Kidney (tissue), 22 donors: ENCODE results near the gene TIPIN. TPM values are rescaled to one million over a fixed set of nuclear protein-coding genes. Genes with fewer than 3 reads are reported as not detected.
A peak's percentile ranks its signal among the peaks of the same experiment; 100 is the strongest.

Source experiments
- DNase-seq, 5 donors: peaks; one replicate each; pipeline ENCODE4 v3.0.0-alpha.2; 2013 to 2020
- FAIRE-seq: peaks from 2 replicates; lab custom pipeline; 2012; peaks lifted over from hg19 to GRCh38; lab: Jason Lieb, UNC
- H3K27ac ChIP-seq, 2 donors: one replicate each; pipeline ENCODE4 v1.7.0; 2013; ENCODE audit warnings: low read depth in 2 of 2, low read length in 2 of 2, inconsistent platforms in 1 of 2
- H3K27me3 ChIP-seq: one replicate; pipeline ENCODE4 v1.7.1; 2013; ENCODE audit warnings: low read length, inconsistent platforms; ENCODE audit not compliant: control insufficient read depth, insufficient read depth
- H3K36me3 ChIP-seq, 3 donors: one replicate each; pipeline versions ENCODE4 v1.7.0 to v1.7.1; 2013; ENCODE audit warnings: low read length in 3 of 3, control low read depth in 1 of 3, inconsistent platforms in 1 of 3; ENCODE audit not compliant: insufficient read depth in 3 of 3, control insufficient read depth in 2 of 3
- H3K4me1 ChIP-seq, 3 donors: one replicate each; pipeline versions ENCODE4 v1.7.0 to v1.7.1; 2013; ENCODE audit warnings: low read length in 3 of 3, inconsistent platforms in 1 of 3, low read depth in 1 of 3; ENCODE audit not compliant: control insufficient read depth in 2 of 3, insufficient read depth in 2 of 3
- H3K4me3 ChIP-seq, 3 donors: one replicate each; pipeline versions ENCODE4 v1.7.0 to v1.8.1; 2013; ENCODE audit warnings: low read length in 3 of 3, control low read depth in 1 of 3, inconsistent platforms in 1 of 3
- H3K9ac ChIP-seq, 3 donors: one replicate each; pipeline versions ENCODE4 v1.7.0 to v1.7.1; 2013; ENCODE audit warnings: low read length in 3 of 3, control low read depth in 1 of 3, inconsistent platforms in 1 of 3
- H3K9me3 ChIP-seq, 3 donors: one replicate each; pipeline versions ENCODE4 v1.7.0 to v1.7.1; 2013; ENCODE audit warnings: low read length in 3 of 3, control low read depth in 1 of 3, inconsistent platforms in 1 of 3; ENCODE audit not compliant: control insufficient read depth in 2 of 3, insufficient read depth in 1 of 3
- intact Hi-C: fragments of 100-400 bp; cut with DNase I; formaldehyde crosslinking; loops from one replicate; pipeline ENCODE4 v1.11.1; 2022
- long read RNA-seq, 10 donors: library from polyadenylated mRNA in 1 of 10; unstranded in 1 of 10; transcript quantifications; one replicate each; pipeline ENCODE4 v2.0.0 and lab custom pipeline, GENCODE V29; 2021 to 2026
- polyA plus RNA-seq: library from polyadenylated mRNA; stranded (reverse); fragments of 350-450 nt; fragmentation: Illumina TruSeq; extraction: RNeasy Lipid Tissue Mini Kit (QIAGEN cat#74804); gene quantifications from one replicate; pipeline ENCODE4 v1.2.3, GENCODE V29; 2014; ENCODE audit warnings: low read depth, low replicate concordance; ENCODE audit not compliant: insufficient read depth
- total RNA-seq: library from RNA; stranded (reverse); fragmentation: NEBNext Ultra II Directional; extraction: Animal tissue kit (Norgen Biotek cat#: 25700); gene quantifications from one replicate; pipeline ENCODE4 v1.2.1, GENCODE V29; 2021
- TF ChIP-seq, protein P1 (sequence below): IDR thresholded peaks from 3 replicates; pipeline ENCODE4 v1.5.1; 2012; ENCODE audit warnings: mild to moderate bottlenecking, moderate library complexity, borderline replicate concordance; ENCODE audit not compliant: insufficient read depth; ENCODE audit errors: extremely low read depth
- donor health status: control.
- donor health status: control.
- donor health status: control.
- donor health status: control.
- donor health status: control.
- donor health status: DM: yes; HTN: yes; CAD: no.
- donor health status: Normal renal cell carcinoma (clear cell type).

TIPIN gene
- total RNA-seq: 7.5 TPM
- polyA plus RNA-seq: 4.3 TPM
- long read RNA-seq, donor 1, partial matches to known transcripts: 0 of 2 reads
- long read RNA-seq, donor 1, other reads (novel, unspliced or antisense): 0 of 2 reads
- long read RNA-seq, donor 2, partial matches to known transcripts: 0 of 1 reads
- long read RNA-seq, donor 2, other reads (novel, unspliced or antisense): 0 of 1 reads
- long read RNA-seq, donor 3, partial matches to known transcripts: 0 of 3 reads
- long read RNA-seq, donor 3, other reads (novel, unspliced or antisense): 0 of 3 reads
- long read RNA-seq, donor 4, partial matches to known transcripts: 0 of 3 reads
- long read RNA-seq, donor 4, other reads (novel, unspliced or antisense): 0 of 3 reads
- long read RNA-seq, donor 5, partial matches to known transcripts: 0 of 1 reads
- long read RNA-seq, donor 5, other reads (novel, unspliced or antisense): 0 of 1 reads
- long read RNA-seq, donor 6, partial matches to known transcripts: 0 of 5 reads
- long read RNA-seq, donor 6, other reads (novel, unspliced or antisense): 0 of 5 reads
- long read RNA-seq, donor 7, partial matches to known transcripts: 0 of 4 reads
- long read RNA-seq, donor 7, other reads (novel, unspliced or antisense): 1 of 4 reads
- long read RNA-seq, donor 8, partial matches to known transcripts: 0 of 4 reads
- long read RNA-seq, donor 8, other reads (novel, unspliced or antisense): 0 of 4 reads
- long read RNA-seq, donor 9, partial matches to known transcripts: 0 of 1 reads
- long read RNA-seq, donor 9, other reads (novel, unspliced or antisense): 0 of 1 reads
- long read RNA-seq, donor 10, partial matches to known transcripts: 0 of 2 reads
- long read RNA-seq, donor 10, other reads (novel, unspliced or antisense): 0 of 2 reads

- DNase-seq (peak; percentile 96 to 98 (median 98)), FAIRE-seq (peak; percentile 51)
- TF ChIP-seq, protein P1, sequence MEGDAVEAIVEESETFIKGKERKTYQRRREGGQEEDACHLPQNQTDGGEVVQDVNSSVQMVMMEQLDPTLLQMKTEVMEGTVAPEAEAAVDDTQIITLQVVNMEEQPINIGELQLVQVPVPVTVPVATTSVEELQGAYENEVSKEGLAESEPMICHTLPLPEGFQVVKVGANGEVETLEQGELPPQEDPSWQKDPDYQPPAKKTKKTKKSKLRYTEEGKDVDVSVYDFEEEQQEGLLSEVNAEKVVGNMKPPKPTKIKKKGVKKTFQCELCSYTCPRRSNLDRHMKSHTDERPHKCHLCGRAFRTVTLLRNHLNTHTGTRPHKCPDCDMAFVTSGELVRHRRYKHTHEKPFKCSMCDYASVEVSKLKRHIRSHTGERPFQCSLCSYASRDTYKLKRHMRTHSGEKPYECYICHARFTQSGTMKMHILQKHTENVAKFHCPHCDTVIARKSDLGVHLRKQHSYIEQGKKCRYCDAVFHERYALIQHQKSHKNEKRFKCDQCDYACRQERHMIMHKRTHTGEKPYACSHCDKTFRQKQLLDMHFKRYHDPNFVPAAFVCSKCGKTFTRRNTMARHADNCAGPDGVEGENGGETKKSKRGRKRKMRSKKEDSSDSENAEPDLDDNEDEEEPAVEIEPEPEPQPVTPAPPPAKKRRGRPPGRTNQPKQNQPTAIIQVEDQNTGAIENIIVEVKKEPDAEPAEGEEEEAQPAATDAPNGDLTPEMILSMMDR: no peak
Measured at GRCh38 chr15:66356359-66357236, at the start of gene TIPIN. Gene TIPIN, minus strand, starts transcription at chr15:66356685. Its CDS starts 3,738 bp downstream, at chr15:66352947.

GRCh38 chr15:66405615-66406014 is 49.1 kb upstream of the TIPIN start:
- DNase-seq (peak in 2 of 5 donors; percentile 77 to 91), FAIRE-seq (no peak)
- no peak overlapping the region for H3K9ac ChIP-seq
- H3K27me3 ChIP-seq: no peaks in the 10 kb centered on the region
- H3K36me3 ChIP-seq: no peaks in the 10 kb centered on the region
- intact Hi-C loops: no loop called here
- H3K4me1 ChIP-seq: peaks cover 11 to 20% (median 12%) of the 10 kb centered on the region in 3 donors
- no peaks in the 10 kb centered on the region for H3K9me3 ChIP-seq
- no peak overlapping the region for H3K4me3 ChIP-seq
- TF ChIP-seq, protein P1: no peak
- no peak overlapping the region for H3K27ac ChIP-seq

More at GRCh38 chr15:66356359-66357236, at the start of gene TIPIN:
- H3K4me3 ChIP-seq: peak within 1 kb of the TSS; percentile 74 to 82 (median 81)
- no peaks in the 10 kb centered on the region for H3K27me3 ChIP-seq
- no peaks in the 10 kb centered on the region for H3K36me3 ChIP-seq
- peak within 1 kb of the TSS; percentile 57 to 85 (median 73) for H3K9ac ChIP-seq
- intact Hi-C loops: no loop called here
- no peaks in the 10 kb centered on the region for H3K9me3 ChIP-seq
- peak within 1 kb of the TSS in 1 of 2 donors; percentile 63 for H3K27ac ChIP-seq
- peaks cover 0 to 5% (median 0%) of the 10 kb centered on the region in 3 donors for H3K4me1 ChIP-seq

- TF ChIP-seq, protein P1: no peak
- FAIRE-seq: no peak
- H3K36me3 ChIP-seq: no peaks in the 10 kb centered on the region
- no peak overlapping the region for H3K9ac ChIP-seq
- H3K27me3 ChIP-seq: no peaks in the 10 kb centered on the region
- no peaks in the 10 kb centered on the region for H3K9me3 ChIP-seq
- intact Hi-C loops: no loop called here
- no peak for DNase-seq
- no peak overlapping the region for H3K27ac ChIP-seq
- H3K4me1 ChIP-seq: peaks cover 11 to 20% (median 12%) of the 10 kb centered on the region in 3 donors
- H3K4me3 ChIP-seq: peak overlapping the region in 1 of 3 donors; percentile 15
Measured at GRCh38 chr15:66405007-66405406, 48.5 kb upstream of the TIPIN start.
